ENCODE data around the gene GCAT.

GCAT gene

DNA sequence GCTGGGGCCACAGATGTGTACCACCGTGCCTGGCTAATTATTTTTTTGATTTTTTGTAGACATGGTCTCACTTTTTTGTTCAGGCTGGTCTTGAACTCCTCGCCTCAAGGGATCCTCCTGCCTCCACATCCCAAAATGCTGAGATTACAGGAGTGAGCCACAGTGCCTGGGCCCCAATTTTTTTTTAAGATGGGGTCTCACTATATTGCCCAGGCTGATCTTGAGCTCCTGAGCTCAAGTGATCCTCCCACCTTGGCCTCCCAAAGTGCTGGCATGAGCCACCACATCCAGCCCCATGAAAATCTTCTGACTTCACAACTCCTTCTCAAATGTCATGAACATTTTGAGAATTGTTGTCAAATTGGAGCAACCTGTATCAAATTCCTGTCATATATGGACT lies 38.7 kb downstream of the GCAT start:
- DNase-seq = no peak

DNA sequence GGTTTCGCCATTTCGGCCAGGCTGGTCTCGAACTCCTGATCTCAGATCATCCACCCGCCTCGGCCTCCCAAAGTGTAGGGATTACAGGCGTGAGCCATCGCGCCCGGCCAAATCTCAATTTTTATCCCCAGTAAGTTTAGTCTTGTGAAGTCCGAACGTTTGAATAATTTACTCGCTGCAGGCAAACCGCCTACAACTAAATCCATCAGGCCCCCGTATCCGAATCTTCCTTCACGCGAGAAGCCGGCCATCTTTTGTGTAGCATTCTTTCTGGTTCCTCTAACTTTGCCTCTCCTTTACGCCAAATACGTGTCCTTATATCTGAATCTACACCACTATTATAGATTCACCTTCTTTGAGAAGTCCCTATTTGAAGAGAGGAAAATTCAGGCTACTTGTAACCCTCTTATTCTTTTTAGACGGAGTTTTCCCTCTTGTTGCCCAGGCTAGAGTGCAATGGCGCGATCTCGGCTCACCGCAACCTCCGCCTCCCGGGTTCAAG lies 40.9 kb downstream of the GCAT start:
- peak; percentile 43 for DNase-seq

- peak; percentile 90 to 93 for DNase-seq
These were observed 41.5 kb downstream of the GCAT start, which contains the start of gene EIF3L for GRCh38 chr22:37849089-37849751. Gene EIF3L (plus strand): TSS chr22:37849419. CDS start chr22:37849450, 31 bp downstream.

DNA sequence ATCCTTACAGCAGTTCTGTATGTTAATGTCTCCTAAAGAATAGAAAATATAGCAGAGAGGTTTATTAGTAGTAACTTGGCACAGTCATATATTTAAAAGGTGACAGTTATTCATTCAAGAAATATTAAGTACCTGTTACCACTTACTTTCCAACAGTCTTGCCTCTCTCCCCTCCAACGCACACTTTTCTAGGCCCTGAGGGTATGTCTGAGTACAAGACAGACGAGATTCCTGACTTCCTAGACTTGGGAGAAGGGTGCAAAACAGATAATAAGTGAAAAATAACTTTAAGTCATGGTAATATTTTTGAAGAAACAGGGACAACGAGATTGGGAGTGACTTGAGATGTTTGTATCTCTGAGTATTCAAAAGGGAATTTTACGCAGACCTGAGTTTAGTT lies 43.1 kb downstream of the GCAT start:
- DNase-seq = no peak

DNA sequence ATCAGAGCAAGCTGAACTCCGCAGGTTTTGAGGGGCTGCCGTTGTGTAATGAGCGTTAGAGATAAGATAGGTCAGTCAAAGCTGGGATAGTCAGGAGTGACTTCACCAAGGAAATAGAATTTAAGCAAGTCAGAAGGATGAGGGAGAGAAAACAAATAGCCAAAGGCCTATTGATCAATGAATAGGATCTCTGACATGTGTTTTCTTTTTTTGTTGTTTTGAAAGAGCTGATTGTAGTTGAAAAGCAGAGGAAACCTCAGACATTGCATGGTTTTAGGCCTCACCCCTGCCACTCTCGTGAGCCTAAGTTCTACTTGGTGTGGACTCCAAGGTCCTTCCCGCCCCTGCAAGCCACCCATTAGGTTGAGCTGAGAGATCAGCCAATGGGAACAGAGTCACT lies 44.7 kb downstream of the GCAT start:
- no peak for DNase-seq

DNA sequence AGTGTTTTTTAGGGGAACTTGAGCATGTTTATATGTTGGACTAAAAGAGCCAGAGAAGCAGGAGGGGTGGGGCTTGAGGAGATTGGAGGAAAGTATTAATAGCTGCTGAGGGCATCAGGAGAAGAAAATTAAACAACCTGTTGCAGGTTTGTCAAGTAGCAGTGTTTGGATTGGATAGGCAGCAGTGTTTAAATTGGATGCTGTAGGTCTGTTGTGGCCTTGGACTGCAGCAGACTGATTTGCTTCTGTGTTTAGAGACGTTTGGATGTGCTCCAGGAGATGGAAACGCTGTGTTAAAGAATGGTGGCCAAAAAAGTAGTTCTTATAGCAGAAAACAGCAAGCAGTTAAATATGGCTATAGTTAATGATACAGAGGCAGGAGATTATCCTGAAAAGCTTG lies 47.2 kb downstream of the GCAT start:
- DNase-seq = no peak

GRCh38 chr22:37855462-37855861 lies 47.7 kb downstream of the GCAT start:
- no peak for DNase-seq

DNA sequence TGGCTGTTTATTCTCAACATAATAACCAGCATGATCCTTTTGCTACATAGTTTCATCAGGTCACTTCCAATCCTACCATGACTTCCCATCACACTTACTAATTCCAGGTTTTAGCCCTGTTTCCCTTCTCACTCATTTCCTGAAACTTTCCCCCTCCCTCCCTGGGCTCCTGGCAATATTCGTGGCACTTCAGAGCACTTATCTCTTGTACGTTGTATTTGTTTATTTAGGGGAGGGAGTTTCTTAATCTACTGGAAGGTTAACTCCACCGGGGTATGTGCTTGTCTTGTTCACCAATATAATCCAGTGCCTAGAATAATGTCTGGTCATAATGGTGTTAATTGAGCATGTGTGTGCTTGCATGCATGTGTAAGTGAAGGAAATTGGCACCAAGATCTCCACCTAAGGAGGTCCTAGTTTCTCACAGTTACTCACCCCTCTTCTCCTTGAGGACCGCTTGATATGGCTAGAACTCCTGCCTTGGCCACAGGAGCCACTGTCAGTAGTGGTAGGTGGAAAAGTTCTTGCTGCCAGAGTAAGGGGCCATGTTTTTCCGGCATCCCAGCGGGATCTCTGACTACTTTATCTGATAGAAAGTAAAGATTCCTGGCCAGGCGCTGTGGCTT lies 53.2 kb downstream of the GCAT start:
- DNase-seq = no peak

DNA sequence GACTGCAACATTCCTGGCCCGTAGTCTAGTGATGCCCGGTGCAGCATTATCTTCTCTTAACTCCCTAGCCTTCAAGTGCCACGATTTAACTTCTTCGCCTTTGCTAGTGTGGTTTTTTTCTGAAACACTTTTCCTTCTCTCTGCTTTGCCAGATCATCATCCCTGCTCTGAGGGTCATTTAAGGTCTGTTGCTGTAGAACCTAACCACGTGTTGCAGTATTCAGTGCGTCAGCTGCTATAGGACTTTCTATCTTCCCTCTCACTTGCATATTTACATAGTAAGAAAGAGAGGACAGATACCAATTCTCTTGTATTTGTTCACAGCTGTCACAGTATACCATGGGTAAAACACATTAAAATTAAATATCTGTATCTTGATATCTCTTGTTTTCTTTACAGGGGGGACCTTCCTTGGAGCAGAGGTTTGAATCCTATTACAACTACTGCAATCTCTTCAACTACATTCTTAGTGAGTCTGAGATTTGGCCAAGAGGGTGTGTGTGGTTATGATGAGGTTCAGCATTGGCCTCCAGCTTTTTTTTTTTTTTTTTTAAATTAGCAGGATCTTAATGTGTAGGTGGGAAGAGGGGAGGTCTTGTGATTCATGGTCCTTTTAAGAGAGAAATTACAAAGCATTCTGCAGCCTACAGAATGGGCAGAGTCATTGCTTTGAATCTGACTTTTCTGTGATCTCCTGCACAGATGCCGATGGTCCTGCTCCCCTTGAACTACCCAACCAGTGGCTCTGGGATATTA lies 55.0 kb downstream of the GCAT start:
- DNase-seq = no peak

DNA sequence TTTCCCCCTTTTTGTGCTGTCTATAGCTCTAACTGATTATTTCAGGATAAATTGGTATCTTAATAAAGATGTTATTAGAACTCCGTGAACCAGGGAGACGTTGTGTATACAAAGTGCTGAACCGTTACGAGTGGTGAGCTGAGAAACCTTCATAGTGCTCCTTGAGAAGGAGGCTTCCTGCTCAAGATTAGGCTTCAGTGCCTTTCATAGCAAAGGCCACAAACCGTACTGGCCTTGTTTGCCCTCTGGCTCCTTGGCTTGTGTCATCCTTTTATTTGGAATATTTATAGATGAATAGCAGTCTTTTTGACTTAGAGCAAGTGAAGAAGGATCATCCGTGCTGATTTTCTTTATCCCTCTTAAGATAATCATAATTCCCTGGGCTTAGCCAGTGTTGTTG lies 57.8 kb downstream of the GCAT start:
- DNase-seq = no peak
